Keratinocyte (primary cell): Measurements from ENCODE around the gene VEGFB.

Experiments
- CTCF ChIP-seq, 3 experiments: IDR thresholded peaks in 1 of 3; conservative IDR thresholded peaks in 1 of 3; optimal IDR thresholded peaks in 1 of 3; 2 replicates in 2 of 3; 3 replicates in 1 of 3; pipeline versions ENCODE3 to v1.5.1; 2011; ENCODE audit warnings: low read length in 3 of 3, mild to moderate bottlenecking in 3 of 3, moderate library complexity in 2 of 3, control low read depth in 1 of 3, inconsistent platforms in 1 of 3; ENCODE audit not compliant: insufficient read depth in 2 of 3; ENCODE audit errors: extremely low read depth in 1 of 3
- EZH2 ChIP-seq: IDR thresholded peaks from one replicate; pipeline ENCODE4 v1.6.1; 2012; ENCODE audit warnings: inconsistent platforms, mild to moderate bottlenecking, low read length, moderate library complexity

GRCh38 chr11:64244107-64244506 lies 9.7 kb downstream of the VEGFB start:
- TF ChIP-seq EZH2 (no peak), CTCF (optimal IDR thresholded peaks at IDR 0.05 in 1 of 3, IDR thresholded peaks at IDR 0.05 in 1 of 3, conservative IDR thresholded peaks at IDR 0.05 in 1 of 3; ENCODE audit: extremely low read depth in 1 of 3, insufficient read depth in 2 of 3, low read length in 3 of 3) (no peak)
